HEK293 (cell line): ENCODE measurements around the gene SYNE3.

Experiments
- CTCF ChIA-PET: fragments of 350-600 bp; formaldehyde crosslinking; extraction: SDS; loops from one replicate; lab custom pipeline; 2021; ENCODE audit warnings: antibody characterized with exemption; lab: Yijun Ruan, JAX
- POLR2A ChIA-PET: fragments of 300-600 bp; formaldehyde crosslinking; extraction: SDS; loops from one replicate; lab custom pipeline; 2020; ENCODE audit warnings: antibody characterized with exemption, inconsistent platforms; lab: Yijun Ruan, JAX
- H3K27ac ChIP-seq: fragments of 200-500 bp; sonication (Bioruptor generic); 2 replicates; pipeline ENCODE4 v1.5.1; 2014; ENCODE audit warnings: low read depth, low read length, control low read depth, inconsistent platforms; ENCODE audit errors: extremely low read depth
- H3K36me3 ChIP-seq, 2 experiments: fragments of 200-500 bp in 1 of 2; sonication (Bioruptor generic) in 1 of 2; 1 replicate in 1 of 2; 2 replicates in 1 of 2; pipeline ENCODE4 v1.5.1; 2014 to 2017; ENCODE audit warnings: inconsistent platforms in 2 of 2, low read length in 2 of 2; ENCODE audit not compliant: control insufficient read depth in 2 of 2, insufficient read depth in 1 of 2
- H3K4me1 ChIP-seq: fragments of 200-500 bp; sonication (Bioruptor generic); 2 replicates; pipeline ENCODE4 v1.5.1; 2014; ENCODE audit warnings: mild to moderate bottlenecking, low read length, inconsistent platforms; ENCODE audit not compliant: control insufficient read depth, insufficient read depth
- H3K4me3 ChIP-seq: 2 replicates; pipeline ENCODE4 v1.5.1; 2011; ENCODE audit warnings: low read depth, mild to moderate bottlenecking, control low read depth, low read length, moderate library complexity
- H3K9me3 ChIP-seq: fragments of 200-500 bp; sonication (Bioruptor generic); 2 replicates; pipeline ENCODE4 v1.5.1; 2014; ENCODE audit warnings: low read depth, low read length, inconsistent platforms; ENCODE audit not compliant: control insufficient read depth, insufficient read depth
- BCL11B ChIP-seq: fragments of 450-650 bp; formaldehyde crosslinking; IDR thresholded peaks from 2 replicates; pipeline ENCODE4 v1.5.1; 2016; ENCODE audit warnings: low read depth, missing biosample characterization, missing genetic modification characterization
- GLI4 ChIP-seq: fragments of 450-650 bp; formaldehyde crosslinking; IDR thresholded peaks from 2 replicates; pipeline ENCODE4 v1.5.1; 2016; ENCODE audit warnings: missing biosample characterization, missing genetic modification characterization
- HOXD13 ChIP-seq: sonication (generic); formaldehyde crosslinking; IDR thresholded peaks from 2 replicates; pipeline ENCODE4 v1.8.0; 2022; ENCODE audit warnings: missing genetic modification reagents, borderline replicate concordance
- PRDM10 ChIP-seq: fragments of 450-650 bp; formaldehyde crosslinking; IDR thresholded peaks from 2 replicates; pipeline ENCODE4 v1.5.1; 2016; ENCODE audit warnings: missing biosample characterization, missing genetic modification characterization
- PRDM6 ChIP-seq: fragments of 450-650 bp; formaldehyde crosslinking; IDR thresholded peaks from 2 replicates; pipeline ENCODE4 v1.5.1; 2017; ENCODE audit warnings: missing biosample characterization, missing genetic modification characterization
- SP7 ChIP-seq: fragments of 450-650 bp; formaldehyde crosslinking; IDR thresholded peaks from 2 replicates; pipeline ENCODE4 v1.5.1; 2016; ENCODE audit warnings: missing biosample characterization, missing genetic modification characterization
- ZBTB17 ChIP-seq: fragments of 450-650 bp; formaldehyde crosslinking; IDR thresholded peaks from 2 replicates; pipeline ENCODE4 v1.5.1; 2016; ENCODE audit warnings: missing biosample characterization, missing genetic modification characterization
- ZFHX2 ChIP-seq: fragments of 450-650 bp; formaldehyde crosslinking; conservative IDR thresholded peaks from 2 replicates; pipeline ENCODE4 v1.5.1; 2016; ENCODE audit warnings: missing biosample characterization, missing genetic modification characterization
- ZNF132 ChIP-seq: fragments of 450-650 bp; formaldehyde crosslinking; IDR thresholded peaks from 2 replicates; pipeline ENCODE4 v1.5.1; 2017; ENCODE audit warnings: missing biosample characterization, missing genetic modification characterization, borderline replicate concordance
- ZNF292 ChIP-seq: fragments of 450-650 bp; formaldehyde crosslinking; IDR thresholded peaks from 2 replicates; pipeline ENCODE4 v1.5.1; 2016; ENCODE audit warnings: low read depth, missing biosample characterization, missing genetic modification characterization, borderline replicate concordance
- ZNF362 ChIP-seq: fragments of 450-650 bp; formaldehyde crosslinking; IDR thresholded peaks from 2 replicates; pipeline ENCODE4 v1.5.1; 2016; ENCODE audit warnings: missing biosample characterization, missing genetic modification characterization
- ZNF37A ChIP-seq: fragments of 450-650 bp; IDR thresholded peaks from 2 replicates; pipeline ENCODE4 v1.5.1; 2018; ENCODE audit warnings: missing biosample characterization, missing genetic modification characterization
- ZNF473 ChIP-seq: fragments of 450-650 bp; formaldehyde crosslinking; IDR thresholded peaks from 2 replicates; pipeline ENCODE4 v1.5.1; 2017; ENCODE audit warnings: missing biosample characterization, missing genetic modification characterization
- ZNF510 ChIP-seq: fragments of 450-650 bp; formaldehyde crosslinking; IDR thresholded peaks from 2 replicates; pipeline ENCODE4 v1.5.1; 2018; ENCODE audit warnings: mild to moderate bottlenecking, missing genetic modification characterization, missing biosample characterization; ENCODE audit not compliant: insufficient replicate concordance
- ZNF548 ChIP-seq: fragments of 450-650 bp; formaldehyde crosslinking; IDR thresholded peaks from 2 replicates; pipeline ENCODE4 v1.5.1; 2016; ENCODE audit warnings: missing biosample characterization, missing genetic modification characterization
- ZNF561 ChIP-seq: fragments of 450-650 bp; IDR thresholded peaks from 2 replicates; pipeline ENCODE4 v1.5.1; 2018; ENCODE audit warnings: missing biosample characterization, missing genetic modification characterization, borderline replicate concordance
- ZNF621 ChIP-seq: fragments of 450-650 bp; formaldehyde crosslinking; IDR thresholded peaks from 2 replicates; pipeline ENCODE4 v1.5.1; 2017; ENCODE audit warnings: missing biosample characterization, missing genetic modification characterization
- ZNF654 ChIP-seq: fragments of 450-650 bp; formaldehyde crosslinking; IDR thresholded peaks from 2 replicates; pipeline ENCODE4 v1.5.1; 2016; ENCODE audit warnings: low read depth, missing biosample characterization, missing genetic modification characterization
- ZNF660 ChIP-seq: fragments of 450-650 bp; IDR thresholded peaks from 2 replicates; pipeline ENCODE4 v1.5.1; 2018; ENCODE audit warnings: missing biosample characterization, mild to moderate bottlenecking, missing genetic modification characterization

SYNE3 gene

DNA sequence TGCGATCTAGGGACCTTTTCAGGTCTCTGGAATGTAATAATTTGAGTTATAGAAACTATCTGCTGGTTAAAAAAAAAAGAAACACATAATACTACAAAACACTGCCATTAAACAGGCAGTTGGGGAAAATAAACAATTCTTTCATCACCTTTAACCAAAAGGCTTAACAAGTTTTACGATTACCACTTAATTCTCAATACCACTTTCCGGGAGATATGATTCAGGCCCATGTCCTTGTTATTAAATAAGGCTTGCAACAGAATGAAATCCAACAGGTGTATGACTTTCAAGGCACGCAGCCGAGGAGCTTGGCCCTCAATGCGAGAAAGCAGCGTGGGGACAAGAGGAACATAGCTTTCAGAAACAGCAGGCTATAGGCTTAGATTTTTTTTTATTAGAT lies 12.8 kb upstream of the SYNE3 start (continued):
- TF ChIP-seq PRDM10 (tag by site-specific recombination) (no peak), ZNF37A (tag by site-specific recombination) (no peak), ZNF510 (tag by site-specific recombination) (no peak), ZNF548 (tag by site-specific recombination) (no peak), ZNF292 (tag by site-specific recombination) (no peak)

DNA sequence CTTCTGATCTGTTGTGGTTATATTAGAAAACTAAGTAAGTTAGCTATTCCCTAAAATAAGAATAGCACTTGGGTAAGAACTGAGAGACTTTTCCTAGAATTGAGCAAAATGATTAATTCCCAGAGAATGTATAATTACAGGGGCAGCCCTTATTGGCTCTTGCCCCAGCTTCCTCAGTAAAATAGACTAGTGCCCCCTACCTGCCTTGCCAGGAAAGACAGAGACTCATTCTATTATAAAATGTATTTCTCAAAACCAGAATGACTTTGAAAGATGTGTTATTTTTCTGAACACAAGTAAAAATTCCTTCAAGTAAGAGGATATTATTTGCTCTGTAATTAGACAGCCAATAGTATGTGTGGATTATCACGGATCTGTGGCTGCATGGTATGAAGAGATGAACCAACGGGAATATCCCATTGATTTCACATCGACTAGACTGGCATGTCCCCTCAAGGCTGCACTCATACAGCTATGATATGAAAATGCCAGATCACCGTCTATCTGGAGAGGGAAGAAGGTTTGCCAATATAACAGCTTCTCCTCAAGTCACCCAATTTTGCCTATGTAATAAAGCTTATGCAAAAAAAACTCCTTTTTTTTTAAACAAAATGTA lies 11.0 kb upstream of the SYNE3 start:
- no peak overlapping the region for H3K27ac ChIP-seq
- H3K4me3 ChIP-seq, result no peak overlapping the region
- H3K4me1 ChIP-seq, result peaks cover 22% of the 10 kb centered on the region
- TF ChIP-seq HOXD13 (CRISPR knock-in tag) (no peak), ZNF660 (no peak), ZBTB17 (peak; percentile 33; the same call in 1 of the 2 replicates), ZNF561 (tag by site-specific recombination) (0 out of 2 replicates have a peak, but pooled peaks have one; percentile 21), ZFHX2 (tag by site-specific recombination) (no peak), ZNF473 (tag by site-specific recombination) (no peak), ZNF362 (tag by site-specific recombination) (no peak), ZNF654 (peak; percentile 31; the same call in 1 of the 2 replicates), PRDM6 (tag by site-specific recombination) (0 out of 2 replicates have a peak, but pooled peaks have one; percentile 3), BCL11B (tag by site-specific recombination) (no peak), ZNF132 (tag by site-specific recombination) (no peak), SP7 (tag by site-specific recombination) (peak; percentile 51; the same call in 1 of the 2 replicates), GLI4 (no peak), ZNF621 (tag by site-specific recombination) (no peak)
- TF ChIP-seq, all 188 proteins: peak for 5
- POLR2A ChIA-PET, result interaction anchor here (0.6 kb wide), 1 partner anchor 22 kb away, joined by 3 read pairs; no protein-coding TSS in a partner anchor
- H3K36me3 ChIP-seq, result peaks cover 0 to 12% of the 10 kb centered on the region in 2 experiments; a peak in 2 of 3 replicates
- no peaks in the 10 kb centered on the region for H3K9me3 ChIP-seq
- CTCF ChIA-PET, result interaction anchor here (0.6 to 7.2 kb wide), 25 partner anchors 9 to 296 kb away, joined by 3 to 104 read pairs (median 6); partner anchors contain the start of gene SYNE3
